Measurements from ENCODE around the gene FAM171A1. TPM values are rescaled to one million over a fixed set of nuclear protein-coding genes. Genes with fewer than 3 reads are reported as not detected.

The FAM171A1 gene
- total and polyA plus RNA-seq, 12 donors = 3.5 to 14.1 (median 5.7) TPM

GRCh38 chr10:15331461-15331860, 39.6 kb downstream of the FAM171A1 start:
- DNase-seq = no peak
- WGBS, 4 donors = 91 to 97% (median 94%) methylated on average over 1 of the region's 1 CpG
- Histone ChIP-seq H3K4me1 (replicated peaks in 1 of 2) (peaks cover 0 to 6% of the 10 kb centered on the region in 2 donors), H3K27ac (no peak overlapping the region), H3K9me3 (replicated peaks in 1 of 3) (no peaks in the 10 kb centered on the region), H3K4me3 (no peak overlapping the region), H3K36me3 (replicated peaks in 1 of 2) (no peaks in the 10 kb centered on the region), H3K27me3 (no peaks in the 10 kb centered on the region)
- intact Hi-C loops (cut with DNase I) = no loop called here
- no peak for TF ChIP-seq CTCF (IDR thresholded peaks at IDR 0.05)
- TF ChIP-seq POLR2A (IDR thresholded peaks at IDR 0.05) = no peak

GRCh38 chr10:15329437-15329836, 41.7 kb downstream of the FAM171A1 start:
- TF ChIP-seq CTCF (IDR thresholded peaks at IDR 0.05) = no peak
- intact Hi-C loops (cut with DNase I) = no loop called here
- Histone ChIP-seq H3K27ac (no peak overlapping the region), H3K9me3 (replicated peaks in 1 of 3) (no peaks in the 10 kb centered on the region), H3K36me3 (replicated peaks in 1 of 2) (no peaks in the 10 kb centered on the region), H3K4me1 (replicated peaks in 1 of 2) (no peaks in the 10 kb centered on the region), H3K4me3 (no peak overlapping the region), H3K27me3 (no peaks in the 10 kb centered on the region)
- DNase-seq = no peak
- 71 to 80% (median 78%) methylated on average over 2 of the region's 2 CpGs for WGBS, 4 donors

GRCh38 chr10:15325944-15326284, 45.2 kb downstream of the FAM171A1 start:
- no peak for TF ChIP-seq CTCF (IDR thresholded peaks at IDR 0.05)
- TF ChIP-seq POLR2A (IDR thresholded peaks at IDR 0.05) = no peak
- Histone ChIP-seq H3K9me3 (replicated peaks in 1 of 3) (no peaks in the 10 kb centered on the region), H3K4me3 (no peak overlapping the region), H3K36me3 (replicated peaks in 1 of 2) (no peaks in the 10 kb centered on the region), H3K27ac (no peak overlapping the region), H3K27me3 (no peaks in the 10 kb centered on the region), H3K4me1 (replicated peaks in 1 of 2) (peaks cover 0 to 14% of the 10 kb centered on the region in 2 donors)
- 56 to 73% (median 67%) methylated on average over 4 of the region's 4 CpGs for WGBS, 4 donors
- no peak for DNase-seq
- intact Hi-C loops (cut with DNase I) = no loop called here

- Histone ChIP-seq H3K4me1 (replicated peaks in 1 of 2) (peaks cover 0 to 17% of the 10 kb centered on the region in 2 donors), H3K4me3 (no peak overlapping the region)
These were observed 45.7 kb downstream of the FAM171A1 start for GRCh38 chr10:15325243-15325943.

More at GRCh38 chr10:15325243-15325943, 45.7 kb downstream of the FAM171A1 start:
- intact Hi-C loops (cut with DNase I) = no loop called here
- DNase-seq = peak in 4 of 7 donors; percentile 14 to 60 (median 22)
- no peaks in the 10 kb centered on the region for H3K9me3 ChIP-seq (replicated peaks in 1 of 3)
- no peaks in the 10 kb centered on the region for H3K36me3 ChIP-seq (replicated peaks in 1 of 2)
- no peak for TF ChIP-seq POLR2A (IDR thresholded peaks at IDR 0.05)
- TF ChIP-seq CTCF (IDR thresholded peaks at IDR 0.05) = no peak
- 68 to 72% (median 70%) methylated on average over 20 of the region's 20 CpGs for WGBS, 4 donors
- no peaks in the 10 kb centered on the region for H3K27me3 ChIP-seq
- no peak overlapping the region for H3K27ac ChIP-seq
